GM19324 (cell line): ENCODE measurements around the gene RPL28.
"Not testable (repeated sequence)": the region's sequence is repeated elsewhere in the genome, so short reads cannot be mapped to it uniquely, and the experiment has no call there.

ENCODE experiments used
- ATAC-seq: cut with Tn5 transposase; IDR thresholded peaks from one replicate; pipeline ENCODE4 v1.9.1; 2021; ENCODE audit warnings: mild to moderate bottlenecking, moderate library complexity; ENCODE audit not compliant: unreplicated experiment, low FRiP score

The RPL28 gene

GRCh38 chr19:55418185-55418584, 32.5 kb downstream of the RPL28 start:
- ATAC-seq = no peak

GRCh38 chr19:55419103-55419502, 33.4 kb downstream of the RPL28 start:
- no peak for ATAC-seq

DNA sequence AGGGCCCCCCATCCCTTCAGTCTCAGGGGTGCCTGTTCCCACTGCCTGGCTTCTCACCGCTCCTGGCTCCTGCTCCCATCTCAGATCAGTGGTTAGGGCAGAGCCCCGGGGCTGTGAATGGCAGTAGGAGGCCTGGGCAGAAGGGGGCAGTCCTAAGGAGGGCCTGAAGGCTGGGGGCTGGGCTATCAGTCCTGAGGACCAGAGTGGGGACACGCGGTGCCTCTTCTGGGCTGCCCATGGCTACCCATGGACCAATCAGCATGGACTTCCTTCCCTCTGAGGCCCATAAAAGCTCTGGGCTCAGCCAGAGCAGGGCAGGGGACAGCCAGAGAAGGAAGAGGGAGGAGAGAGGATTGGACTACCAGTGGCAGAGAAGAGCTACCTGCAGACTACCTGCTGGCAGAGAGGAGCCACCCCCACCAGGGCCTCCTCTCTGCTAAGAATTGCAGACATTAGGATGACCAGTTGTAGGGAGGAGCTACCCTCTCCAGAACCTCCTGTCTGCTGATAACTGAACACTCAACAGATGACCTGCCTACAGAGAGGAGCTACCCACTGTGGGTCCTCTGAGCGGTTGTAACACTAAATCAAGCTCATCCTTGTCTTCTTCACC, 34.0 kb downstream of the RPL28 start:
- ATAC-seq = no peak

DNA sequence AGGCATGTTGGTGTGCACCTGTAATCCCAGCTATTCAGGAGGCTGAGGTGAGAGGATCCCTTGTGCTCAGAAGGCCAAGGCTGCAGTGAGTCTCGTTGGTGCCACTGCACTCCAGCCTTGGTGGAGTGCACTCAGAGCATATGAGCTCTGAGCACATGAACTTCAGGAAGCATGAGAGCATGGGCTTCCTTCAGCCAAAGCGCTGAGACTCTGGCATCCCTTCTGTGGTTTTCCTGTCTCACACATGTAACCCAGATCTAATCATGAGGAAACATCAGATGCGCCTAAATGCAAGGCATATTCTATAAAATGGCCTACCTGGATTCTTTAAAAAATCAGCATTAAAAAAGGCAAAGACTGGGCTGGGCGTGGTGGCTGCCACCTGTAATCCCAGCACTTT, 35.5 kb downstream of the RPL28 start:
- ATAC-seq = not testable (repeated sequence)

DNA sequence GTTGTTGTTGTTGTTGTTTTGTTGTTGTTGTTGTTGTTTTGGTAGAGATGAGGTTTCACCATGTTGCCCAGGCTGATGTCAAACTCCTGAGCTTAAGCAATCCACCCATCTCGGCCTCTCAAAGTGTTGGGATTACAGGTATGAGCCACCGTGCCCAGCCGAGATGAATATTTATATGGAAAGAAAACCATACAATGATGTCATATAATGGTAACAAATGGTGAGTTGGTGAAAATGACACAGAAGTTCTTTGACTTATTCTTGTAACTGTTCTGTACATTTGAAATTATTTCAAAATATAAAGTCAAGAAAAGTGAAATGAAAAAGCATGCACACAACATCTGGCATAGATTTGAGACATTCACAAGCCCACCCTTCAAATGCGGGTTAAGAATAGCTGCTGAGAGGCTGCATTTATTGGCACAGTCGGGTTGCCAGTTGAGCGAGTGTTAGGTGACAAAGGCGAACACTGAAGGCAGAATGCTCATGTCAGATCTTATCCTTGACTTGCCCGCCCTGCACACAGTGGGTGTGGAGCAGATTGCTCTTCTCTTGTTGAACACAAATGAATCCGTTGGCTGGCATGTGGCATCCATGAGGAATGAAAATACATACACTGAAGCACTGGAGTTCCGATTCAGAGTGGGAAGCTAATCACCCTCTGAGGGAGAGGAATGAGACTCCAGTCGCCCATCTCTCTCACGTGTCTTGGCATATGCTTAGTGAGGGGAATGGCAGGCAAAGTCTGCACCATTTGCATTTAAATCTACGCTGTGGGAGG, 37.7 kb downstream of the RPL28 start:
- ATAC-seq = no peak

DNA sequence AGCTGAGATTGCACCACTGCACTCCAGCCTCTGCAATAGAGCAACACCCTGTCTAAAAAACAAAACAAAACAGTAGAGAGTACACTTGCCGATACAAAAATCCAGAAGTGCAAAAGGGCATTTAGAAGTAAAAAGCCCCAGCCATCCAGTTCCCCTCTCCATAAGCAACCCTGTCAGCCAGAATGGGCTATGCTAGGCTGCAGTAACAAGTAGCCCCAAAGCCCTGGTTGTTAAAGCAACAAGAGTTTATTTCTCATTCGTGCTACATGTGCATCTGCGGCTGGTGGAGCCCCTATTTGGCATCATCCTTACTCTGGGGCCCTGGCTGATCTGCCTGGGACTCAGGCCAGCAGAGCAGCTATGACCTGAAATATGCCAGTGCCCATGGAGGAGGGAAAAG, 38.8 kb downstream of the RPL28 start:
- ATAC-seq = no peak

DNA sequence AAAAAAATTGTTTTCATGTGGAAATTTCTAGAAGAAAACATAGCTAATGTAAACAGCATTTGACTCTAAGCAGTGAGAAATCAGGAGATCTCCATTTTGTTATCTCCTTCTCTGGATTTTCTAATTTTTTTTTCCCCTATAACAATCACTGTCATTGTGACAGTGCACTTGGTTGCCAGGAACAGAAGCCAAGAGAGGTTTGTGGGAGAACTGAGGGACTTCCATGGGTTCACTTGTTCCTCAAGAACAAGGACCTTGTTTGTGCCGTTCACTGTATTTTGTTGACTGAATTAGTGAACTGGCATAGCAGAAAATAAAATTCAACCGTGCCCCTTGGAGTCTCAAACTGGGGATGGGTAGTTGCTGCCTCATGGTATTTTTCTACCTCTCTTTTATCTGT, 40.3 kb downstream of the RPL28 start:
- ATAC-seq = no peak

- ATAC-seq = no peak
Measured at GRCh38 chr19:55431183-55431582, 45.5 kb downstream of the RPL28 start.

GRCh38 chr19:55432241-55432959, 46.7 kb downstream of the RPL28 start:
- no peak for ATAC-seq

DNA sequence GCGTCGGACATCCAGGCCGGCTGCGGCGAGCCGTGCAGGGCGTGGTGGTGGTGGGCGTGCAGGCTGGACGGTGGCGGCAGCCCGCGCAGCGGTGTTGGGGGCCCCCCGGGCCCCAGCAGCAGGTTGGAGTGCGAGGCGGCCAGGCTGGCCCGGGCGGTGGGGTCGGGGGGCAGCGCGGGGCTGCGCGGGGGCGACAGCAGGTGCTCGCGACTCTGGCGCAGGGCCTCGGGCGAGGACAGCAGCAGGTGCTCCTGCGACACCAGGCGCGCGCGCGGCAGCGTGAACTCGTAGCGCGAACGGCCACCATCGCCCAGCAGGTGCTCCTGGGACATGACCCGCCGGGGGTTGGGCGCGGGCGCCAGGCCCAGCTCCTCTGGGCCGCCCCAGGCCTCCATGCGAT, 47.6 kb downstream of the RPL28 start:
- ATAC-seq = no peak

DNA sequence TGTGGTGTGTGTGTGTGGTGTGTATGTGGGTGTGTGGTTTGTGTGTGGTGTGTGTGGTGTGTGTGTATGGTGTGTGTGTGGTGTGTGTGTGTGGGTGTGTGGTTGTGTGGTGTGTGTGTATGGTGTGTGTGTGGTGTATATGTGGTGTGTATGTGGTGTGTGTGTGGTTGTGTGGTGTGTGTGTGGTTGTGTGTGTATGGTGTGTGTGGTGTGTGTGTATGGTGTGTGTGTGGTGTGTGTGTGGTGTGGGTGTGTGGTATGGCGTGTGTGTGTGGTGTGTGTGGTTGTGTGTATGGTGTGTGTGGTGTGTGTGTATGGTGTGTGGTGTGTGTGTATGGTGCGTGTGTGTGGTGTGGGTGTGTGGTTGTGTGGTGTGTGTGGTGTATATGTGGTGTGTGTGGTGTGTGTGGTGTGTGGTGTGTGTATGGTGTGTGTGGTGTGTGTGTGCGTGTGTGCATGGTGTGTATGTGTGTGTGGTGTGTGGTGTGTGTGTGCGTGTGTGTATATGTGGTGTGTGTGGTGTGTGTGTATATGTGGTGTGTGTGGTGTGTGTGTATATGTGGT, 48.7 kb downstream of the RPL28 start:
- ATAC-seq = no peak

DNA sequence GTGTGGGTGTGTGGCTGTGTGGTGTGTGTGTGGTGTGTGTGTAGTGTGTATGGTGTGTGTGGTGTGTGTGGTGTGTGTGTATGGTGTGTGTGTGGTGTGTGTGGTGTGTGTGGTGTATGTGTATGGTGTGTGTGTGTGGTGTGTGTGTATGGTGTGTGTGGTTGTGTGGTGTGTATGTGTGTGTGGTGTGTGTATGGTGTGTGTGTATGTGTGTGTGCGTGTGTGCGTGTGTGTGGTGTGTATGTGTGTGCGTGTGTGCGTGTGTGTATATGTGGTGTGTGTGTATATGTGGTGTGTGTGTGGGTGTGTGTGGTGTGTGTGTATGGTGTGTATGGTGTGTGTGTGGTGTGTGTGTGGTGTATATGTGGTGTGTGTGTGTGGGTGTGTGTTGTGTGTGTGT, 49.3 kb downstream of the RPL28 start:
- ATAC-seq = no peak

- no peak for ATAC-seq
Measured at GRCh38 chr19:55436847-55437246, 51.1 kb downstream of the RPL28 start.

DNA sequence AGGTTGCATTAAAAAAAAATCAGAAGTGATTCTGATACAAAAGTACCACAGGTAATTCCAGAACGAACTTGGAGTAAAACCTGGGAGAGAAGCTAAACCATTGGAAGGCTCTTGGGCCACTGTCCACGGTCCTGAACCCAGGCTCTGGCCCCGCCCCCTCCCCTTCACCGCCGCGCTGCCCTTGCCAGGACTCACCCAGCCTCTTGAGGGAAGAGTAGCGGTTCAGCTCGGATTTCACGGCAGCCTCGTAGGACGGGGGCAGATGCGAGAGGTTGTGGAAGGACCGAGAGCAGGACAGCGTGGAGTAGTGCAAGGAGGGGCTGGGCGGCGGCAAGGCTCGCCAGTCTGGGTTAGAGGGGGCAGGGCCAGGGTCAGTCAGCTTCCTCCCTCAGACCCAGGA, 51.7 kb downstream of the RPL28 start:
- no peak for ATAC-seq

DNA sequence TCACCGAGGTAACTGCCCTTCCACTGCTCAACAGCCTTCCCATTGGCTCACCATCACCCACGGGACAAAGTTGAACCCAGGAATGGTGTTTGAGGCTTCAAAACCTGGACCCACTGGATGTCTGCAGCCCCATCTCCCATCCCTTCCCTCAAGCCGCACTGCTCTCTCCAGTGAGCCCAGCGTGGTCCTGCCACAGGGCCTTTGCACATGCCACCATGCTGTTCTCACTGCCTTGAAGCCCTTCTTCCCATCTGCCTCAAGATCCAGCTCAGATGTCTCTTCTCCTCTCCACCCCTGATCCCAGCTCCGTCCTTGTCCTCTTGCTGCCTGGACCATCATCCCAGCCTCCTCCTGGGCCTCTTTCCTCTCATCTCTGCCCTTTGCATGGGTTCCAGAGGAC, 53.3 kb downstream of the RPL28 start:
- ATAC-seq = no peak

DNA sequence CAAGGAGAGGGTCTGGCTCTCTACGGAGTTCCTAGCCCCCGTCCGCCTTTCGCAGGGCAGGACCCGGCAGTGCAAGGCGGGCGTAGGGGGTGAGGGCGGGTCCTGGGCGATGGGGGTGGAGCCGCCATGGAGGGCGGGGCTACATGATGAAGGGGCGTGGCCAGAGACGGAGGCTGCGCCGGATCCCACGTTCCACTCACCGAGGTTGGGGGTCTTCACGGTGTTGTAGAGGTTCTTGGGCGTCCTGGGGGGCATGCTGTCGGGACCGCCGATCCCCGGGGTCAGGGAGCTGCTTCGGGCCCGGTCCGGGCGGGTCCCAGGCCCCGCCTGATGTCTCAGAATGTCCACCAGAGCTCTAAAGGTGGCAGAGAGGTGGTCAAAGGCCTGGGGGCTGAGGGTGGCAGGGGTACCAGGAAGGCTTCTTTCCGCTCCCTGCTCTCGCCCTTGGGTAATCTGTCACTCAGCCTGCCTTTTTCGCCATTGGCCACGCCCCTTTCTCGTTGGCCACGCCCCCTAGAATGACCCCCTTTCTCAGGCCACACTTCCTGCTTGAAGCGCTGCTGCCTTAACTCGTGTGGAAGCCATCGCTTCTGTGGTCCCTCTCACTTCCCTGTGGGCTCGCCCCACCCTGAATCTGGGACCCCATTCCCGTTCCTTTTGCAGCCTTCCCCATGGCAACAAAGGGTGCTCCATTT, 54.8 kb downstream of the RPL28 start:
- no peak for ATAC-seq

DNA sequence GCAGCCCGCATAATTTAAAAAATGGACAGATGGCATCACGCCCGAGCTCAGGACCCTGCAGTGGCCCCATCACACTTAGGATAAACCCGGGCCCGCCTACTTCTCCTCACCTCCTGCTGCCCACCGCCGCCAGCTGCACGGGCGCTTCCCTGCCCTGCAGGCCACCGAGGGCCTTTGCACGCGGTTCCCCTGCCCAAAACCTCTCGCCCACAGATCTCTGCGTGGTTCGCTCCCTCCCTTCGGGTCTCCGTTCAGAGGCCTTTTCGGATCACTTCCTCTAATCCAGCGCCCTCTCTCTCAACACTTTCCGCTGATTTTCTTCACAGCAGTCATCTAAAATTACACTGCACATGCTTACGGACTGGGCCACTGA, 55.6 kb downstream of the RPL28 start:
- ATAC-seq = no peak

GRCh38 chr19:55441692-55442321, 56.1 kb downstream of the RPL28 start:
- ATAC-seq = no peak

DNA sequence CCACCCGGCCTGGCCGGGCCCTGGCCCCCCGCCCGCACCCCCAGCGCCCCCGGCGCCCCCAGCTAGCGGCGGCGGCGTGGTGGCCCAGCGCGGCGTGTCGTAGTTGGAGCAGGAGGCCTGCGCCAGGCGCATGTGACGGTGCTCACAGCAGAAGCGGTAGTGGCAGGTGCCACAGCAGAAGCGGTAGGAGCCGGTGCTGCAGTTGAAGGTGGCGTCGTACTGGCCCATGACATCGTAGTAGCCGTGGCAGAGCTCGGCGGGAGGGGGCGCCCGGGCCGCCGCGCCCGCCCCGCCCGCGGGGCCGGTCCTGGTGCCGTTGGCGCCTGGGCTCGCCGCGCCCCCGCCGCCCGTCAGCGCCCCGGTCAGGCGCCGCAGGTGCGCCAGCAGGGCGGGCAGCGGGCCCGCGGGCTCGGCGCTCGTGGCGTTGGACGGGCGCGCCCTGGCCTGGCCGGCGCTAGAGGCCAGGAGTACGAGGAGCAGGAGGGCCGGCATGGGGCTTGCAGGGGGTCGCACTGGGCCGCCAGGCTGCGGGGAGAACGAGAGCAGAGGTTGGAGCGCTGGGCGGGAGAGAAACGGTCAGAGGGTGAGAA, 56.7 kb downstream of the RPL28 start:
- no peak for ATAC-seq
